Measurements from ENCODE around the gene FAF1. TPM values are rescaled to one million over a fixed set of nuclear protein-coding genes. Genes with fewer than 3 reads are reported as not detected.

Gene FAF1
- polyA plus RNA-seq, 1 of the 3 experiments (the other 2 are of a cell fraction), result 8.7 TPM

DNA sequence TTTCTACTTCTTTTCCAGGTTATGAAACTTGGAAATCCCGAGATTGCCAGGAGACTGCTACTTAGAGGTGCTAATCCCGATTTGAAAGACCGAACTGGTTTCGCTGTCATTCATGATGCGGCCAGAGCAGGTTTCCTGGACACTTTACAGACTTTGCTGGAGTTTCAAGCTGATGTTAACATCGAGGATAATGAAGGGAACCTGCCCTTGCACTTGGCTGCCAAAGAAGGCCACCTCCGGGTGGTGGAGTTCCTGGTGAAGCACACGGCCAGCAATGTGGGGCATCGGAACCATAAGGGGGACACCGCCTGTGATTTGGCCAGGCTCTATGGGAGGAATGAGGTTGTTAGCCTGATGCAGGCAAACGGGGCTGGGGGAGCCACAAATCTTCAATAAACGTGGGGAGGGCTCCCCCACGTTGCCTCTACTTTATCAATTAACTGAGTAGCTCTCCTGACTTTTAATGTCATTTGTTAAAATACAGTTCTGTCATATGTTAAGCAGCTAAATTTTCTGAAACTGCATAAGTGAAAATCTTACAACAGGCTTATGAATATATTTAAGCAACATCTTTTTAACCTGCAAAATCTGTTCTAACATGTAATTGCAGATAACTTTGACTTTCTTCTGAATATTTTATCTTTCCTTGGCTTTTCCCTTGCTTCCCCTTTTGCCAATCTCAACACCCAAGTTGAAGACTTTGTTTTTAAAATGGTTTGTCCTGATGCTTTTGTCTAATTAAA lies 14.0 kb upstream of the FAF1 start:
- CTCF ChIA-PET, result interaction anchor here (1.3 kb wide), 1 partner anchor 218 kb away, joined by 3 read pairs; no protein-coding TSS in a partner anchor
- WGBS (ENCODE audit: low lambda C conversion rate), result 95% methylated on average over 13 of the region's 13 CpGs
- Histone ChIP-seq H3K27me3 (ENCODE audit: insufficient read depth) (no peaks in the 10 kb centered on the region), H3K36me3 (replicated peaks in 1 of 2; ENCODE audit: control insufficient read depth in 1 of 2, insufficient read depth in 2 of 2, low read length in 1 of 2) (peaks cover 8 to 10% of the 10 kb centered on the region in 2 experiments), H2AFZ (ENCODE audit: low read depth) (0 out of 2 replicates have a peak overlapping the region, but pooled peaks have one; percentile 1), H4K20me1 (ENCODE audit: insufficient read depth) (no peaks in the 10 kb centered on the region), H3F3A (replicated peaks; ENCODE audit: insufficient read depth) (peaks cover 22% of the 10 kb centered on the region), H3K4me3 (ENCODE audit: low read depth in 2 of 2, low read length in 1 of 2) (no peak overlapping the region), H3K79me2 (ENCODE audit: insufficient read depth) (peaks cover 80% of the 10 kb centered on the region), H3K9ac (no peak overlapping the region), H3K4me2 (peak overlapping the region; percentile 96; the same call in 1 of the 2 replicates), H3K9me3 (no peaks in the 10 kb centered on the region), H3K9me2 (no peaks in the 10 kb centered on the region), H3K27ac (ENCODE audit: low read depth in 2 of 2, low read length in 1 of 2) (peak overlapping the region in 1 of 2 experiments; percentile 28; a peak in 2 of 4 replicates), H3K4me1 (ENCODE audit: control insufficient read depth in 1 of 2, insufficient read depth in 2 of 2, low read depth in 1 of 2, low read length in 1 of 2) (peaks cover 12 to 15% of the 10 kb centered on the region in 2 experiments; a peak in 3 of 4 replicates)
- POLR2A ChIA-PET, result no interaction called here
- no peak for TF ChIP-seq FOSL2 (IDR thresholded peaks at IDR 0.05; ENCODE audit: borderline replicate concordance, low read depth)
- TF ChIP-seq NRF1 (IDR thresholded peaks at IDR 0.05; ENCODE audit: low read depth, low read length), result no peak
- TF ChIP-seq NFIC (IDR thresholded peaks at IDR 0.05; ENCODE audit: borderline replicate concordance), result no peak
- TF ChIP-seq TEAD4 (IDR thresholded peaks at IDR 0.05; ENCODE audit: borderline replicate concordance, insufficient read depth), result no peak
- no peak for DNase-seq

DNA sequence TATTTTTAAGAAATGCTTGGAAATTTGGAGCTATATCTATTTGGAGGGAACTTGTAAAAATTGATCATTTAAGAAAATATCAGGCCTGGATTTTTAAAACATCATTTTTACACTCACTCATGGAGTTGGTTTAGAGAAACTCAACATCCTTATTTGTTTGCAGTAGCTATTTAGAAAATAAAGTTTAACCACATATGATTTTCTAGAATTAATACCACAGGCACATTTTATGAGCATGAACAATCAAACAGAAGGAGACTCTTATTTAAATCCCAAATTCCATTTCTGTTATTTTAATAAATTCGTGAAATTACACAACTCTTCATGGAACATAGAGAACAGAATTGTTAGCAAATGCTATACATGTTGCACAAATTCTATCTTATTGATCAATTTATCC lies 13.2 kb upstream of the FAF1 start:
- CTCF ChIA-PET, result interaction anchor here (0.6 to 1.3 kb wide), 2 partner anchors 23 to 219 kb away, joined by 3 read pairs; no protein-coding TSS in a partner anchor
- Histone ChIP-seq H3K36me3 (replicated peaks in 1 of 2; ENCODE audit: control insufficient read depth in 1 of 2, insufficient read depth in 2 of 2, low read length in 1 of 2) (peaks cover 8 to 10% of the 10 kb centered on the region in 2 experiments), H3F3A (replicated peaks; ENCODE audit: insufficient read depth) (peaks cover 23% of the 10 kb centered on the region), H3K79me2 (ENCODE audit: insufficient read depth) (peaks cover 76% of the 10 kb centered on the region), H3K9me3 (no peaks in the 10 kb centered on the region), H3K9me2 (no peaks in the 10 kb centered on the region), H3K4me3 (ENCODE audit: low read depth in 2 of 2, low read length in 1 of 2) (peak overlapping the region in 1 of 2 experiments; percentile 40; a peak in 3 of 4 replicates), H3K4me2 (peak overlapping the region; percentile 96), H3K9ac (peak overlapping the region; percentile 40), H3K4me1 (ENCODE audit: control insufficient read depth in 1 of 2, insufficient read depth in 2 of 2, low read depth in 1 of 2, low read length in 1 of 2) (peaks cover 9 to 15% of the 10 kb centered on the region in 2 experiments; a peak in 3 of 4 replicates), H2AFZ (ENCODE audit: low read depth) (peak overlapping the region; percentile 60; the same call in 1 of the 2 replicates), H3K27ac (ENCODE audit: low read depth in 2 of 2, low read length in 1 of 2) (peak overlapping the region in 1 of 2 experiments; percentile 22; a peak in 2 of 4 replicates), H3K27me3 (ENCODE audit: insufficient read depth) (no peaks in the 10 kb centered on the region), H4K20me1 (ENCODE audit: insufficient read depth) (no peaks in the 10 kb centered on the region)
- DNase-seq, result no peak
- POLR2A ChIA-PET, result no interaction called here
- no peak for TF ChIP-seq ELF1 (IDR thresholded peaks at IDR 0.05)
- 88% methylated on average over 1 of the region's 1 CpG for WGBS (ENCODE audit: low lambda C conversion rate)

GRCh38 chr1:50972766-50973165 lies 12.7 kb upstream of the FAF1 start:
- Histone ChIP-seq H3K27me3 (ENCODE audit: insufficient read depth) (no peaks in the 10 kb centered on the region), H3K4me1 (ENCODE audit: control insufficient read depth in 1 of 2, insufficient read depth in 2 of 2, low read depth in 1 of 2, low read length in 1 of 2) (peaks cover 9 to 15% of the 10 kb centered on the region in 2 experiments; a peak in 3 of 4 replicates), H2AFZ (ENCODE audit: low read depth) (peak overlapping the region; percentile 60; the same call in 1 of the 2 replicates), H3K36me3 (replicated peaks in 1 of 2; ENCODE audit: control insufficient read depth in 1 of 2, insufficient read depth in 2 of 2, low read length in 1 of 2) (peaks cover 8 to 10% of the 10 kb centered on the region in 2 experiments), H3K27ac (ENCODE audit: low read depth in 2 of 2, low read length in 1 of 2) (peak overlapping the region; percentile 22 to 28; a peak in 2 of 4 replicates), H4K20me1 (ENCODE audit: insufficient read depth) (no peaks in the 10 kb centered on the region), H3K9me2 (no peaks in the 10 kb centered on the region), H3F3A (replicated peaks; ENCODE audit: insufficient read depth) (peaks cover 28% of the 10 kb centered on the region), H3K4me2 (peak overlapping the region; percentile 96), H3K79me2 (ENCODE audit: insufficient read depth) (peaks cover 74% of the 10 kb centered on the region), H3K9ac (peak overlapping the region; percentile 40), H3K4me3 (ENCODE audit: low read depth in 2 of 2, low read length in 1 of 2) (peak overlapping the region; percentile 40 to 96; a peak in 3 of 4 replicates), H3K9me3 (no peaks in the 10 kb centered on the region)
- DNase-seq, result no peak
- POLR2A ChIA-PET, result no interaction called here
- CTCF ChIA-PET, result interaction anchor here (0.6 to 1.3 kb wide), 3 partner anchors 24 to 219 kb away, joined by 3 read pairs; no protein-coding TSS in a partner anchor
- 42% methylated on average over 1 of the region's 1 CpG for WGBS (ENCODE audit: low lambda C conversion rate)
- TF ChIP-seq POLR2AphosphoS5 (IDR thresholded peaks at IDR 0.05; ENCODE audit: low read depth, low read length) (no peak), FOXJ3 (CRISPR knock-in tag; IDR thresholded peaks at IDR 0.05) (no peak), NFIC (IDR thresholded peaks at IDR 0.05; ENCODE audit: borderline replicate concordance) (no peak), YY1 (IDR thresholded peaks at IDR 0.05; ENCODE audit: low read depth) (no peak), SMC3 (IDR thresholded peaks at IDR 0.05; ENCODE audit: low read depth, low read length) (no peak), EP300 (IDR thresholded peaks at IDR 0.05; ENCODE audit: borderline replicate concordance in 1 of 2, low read depth in 1 of 2, low read length in 1 of 2) (no peak), SIN3A (IDR thresholded peaks at IDR 0.05; ENCODE audit: borderline replicate concordance, low read depth, low read length) (no peak), GATA2 (CRISPR knock-in tag; IDR thresholded peaks at IDR 0.05) (no peak), IRF3 (IDR thresholded peaks at IDR 0.05; ENCODE audit: low read depth, low read length) (no peak), ZBTB33 (IDR thresholded peaks at IDR 0.05; ENCODE audit: borderline replicate concordance, low read depth) (no peak)
- TF ChIP-seq, protein P1, sequence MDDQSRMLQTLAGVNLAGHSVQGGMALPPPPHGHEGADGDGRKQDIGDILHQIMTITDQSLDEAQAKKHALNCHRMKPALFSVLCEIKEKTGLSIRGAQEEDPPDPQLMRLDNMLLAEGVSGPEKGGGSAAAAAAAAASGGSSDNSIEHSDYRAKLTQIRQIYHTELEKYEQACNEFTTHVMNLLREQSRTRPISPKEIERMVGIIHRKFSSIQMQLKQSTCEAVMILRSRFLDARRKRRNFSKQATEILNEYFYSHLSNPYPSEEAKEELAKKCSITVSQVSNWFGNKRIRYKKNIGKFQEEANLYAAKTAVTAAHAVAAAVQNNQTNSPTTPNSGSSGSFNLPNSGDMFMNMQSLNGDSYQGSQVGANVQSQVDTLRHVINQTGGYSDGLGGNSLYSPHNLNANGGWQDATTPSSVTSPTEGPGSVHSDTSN (IDR thresholded peaks at IDR 0.05), result no peak
